H9 (cell line): Measurements from ENCODE around the gene MYOF. TPM values are rescaled to one million over a fixed set of nuclear protein-coding genes. Genes with fewer than 3 reads are reported as not detected.
A peak's percentile ranks its signal among the peaks of the same experiment; 100 is the strongest.

ENCODE experiments used
- DNase-seq: peaks from one replicate; pipeline ENCODE4 v3.0.0-alpha.2; 2017
- H2AFZ ChIP-seq: one replicate; pipeline ENCODE4 v1.6.1; 2013; ENCODE audit warnings: mild to moderate bottlenecking, low read length, control low read depth, moderate library complexity
- H2AK5ac ChIP-seq: 2 replicates; pipeline ENCODE4 v1.6.1; 2013; ENCODE audit warnings: low read length, control low read depth, mixed read lengths; ENCODE audit not compliant: insufficient read length
- H2BK120ac ChIP-seq: one replicate; pipeline ENCODE4 v1.6.1; 2013; ENCODE audit warnings: low read depth, mild to moderate bottlenecking, low read length, control low read depth, inconsistent platforms; ENCODE audit not compliant: poor library complexity, severe bottlenecking
- H2BK12ac ChIP-seq: 2 replicates; pipeline ENCODE4 v1.6.1; 2013; ENCODE audit warnings: low read length, control low read depth, mixed read lengths, low read depth; ENCODE audit not compliant: insufficient read length
- H2BK15ac ChIP-seq: 2 replicates; pipeline ENCODE4 v1.6.1; 2013; ENCODE audit warnings: low read depth, low read length, control low read depth
- H2BK20ac ChIP-seq: one replicate; pipeline ENCODE4 v1.6.1; 2013; ENCODE audit warnings: low read depth, mild to moderate bottlenecking, low read length, control low read depth, inconsistent platforms; ENCODE audit not compliant: poor library complexity, severe bottlenecking
- H2BK5ac ChIP-seq: 2 replicates; pipeline ENCODE4 v1.6.1; 2013; ENCODE audit warnings: low read length, control low read depth, mixed read lengths; ENCODE audit not compliant: insufficient read length
- H3K14ac ChIP-seq: 2 replicates; pipeline ENCODE4 v1.6.1; 2013; ENCODE audit warnings: low read length, control low read depth; ENCODE audit not compliant: insufficient read depth
- H3K18ac ChIP-seq: 2 replicates; pipeline ENCODE4 v1.6.1; 2013; ENCODE audit warnings: low read depth, mild to moderate bottlenecking, mixed read lengths, low read length, control low read depth; ENCODE audit not compliant: insufficient read length
- H3K23ac ChIP-seq: 2 replicates; pipeline ENCODE4 v1.6.1; 2013; ENCODE audit warnings: low read length, control low read depth, mixed read lengths, low read depth; ENCODE audit not compliant: insufficient read length
- H3K23me2 ChIP-seq: 2 replicates; pipeline ENCODE4 v1.6.1; 2013; ENCODE audit warnings: low read depth, mild to moderate bottlenecking, mixed read lengths, low read length, control low read depth; ENCODE audit not compliant: insufficient read length, poor library complexity, severe bottlenecking
- H3K27ac ChIP-seq: 2 replicates; pipeline ENCODE4 v1.5.1; 2013; ENCODE audit warnings: low read length, control low read depth, mixed read lengths, low read depth; ENCODE audit not compliant: insufficient read length
- H3K27me3 ChIP-seq: 2 replicates; pipeline ENCODE4 v1.6.1; 2013; ENCODE audit warnings: low read length, control low read depth, inconsistent platforms; ENCODE audit not compliant: insufficient read depth
- H3K4ac ChIP-seq: 2 replicates; pipeline ENCODE4 v1.6.1; 2013; ENCODE audit warnings: low read depth, mild to moderate bottlenecking, control low read depth, inconsistent platforms, low read length, moderate library complexity
- H3K4me1 ChIP-seq: 2 replicates; pipeline ENCODE4 v1.6.1; 2013; ENCODE audit warnings: low read length, control low read depth, inconsistent platforms; ENCODE audit not compliant: insufficient read depth
- H3K4me2 ChIP-seq: 2 replicates; pipeline ENCODE4 v1.6.1; 2013; ENCODE audit warnings: low read length, control low read depth, mixed read lengths; ENCODE audit not compliant: insufficient read length, insufficient read depth
- H3K56ac ChIP-seq: 2 replicates; pipeline ENCODE4 v1.6.1; 2013; ENCODE audit warnings: low read depth, mild to moderate bottlenecking, mixed read lengths, low read length, control low read depth; ENCODE audit not compliant: insufficient read length
- H3K79me1 ChIP-seq: 2 replicates; pipeline ENCODE4 v1.6.1; 2013; ENCODE audit warnings: low read depth, mild to moderate bottlenecking, moderate library complexity, low read length, control low read depth, inconsistent platforms; ENCODE audit not compliant: insufficient read depth, poor library complexity, severe bottlenecking
- H3K79me2 ChIP-seq: 2 replicates; pipeline ENCODE4 v1.6.1; 2013; ENCODE audit warnings: low read length, control low read depth, inconsistent platforms; ENCODE audit not compliant: insufficient read depth
- H3K9ac ChIP-seq: 2 replicates; pipeline ENCODE4 v1.6.1; 2013; ENCODE audit warnings: low read length, control low read depth, mixed read lengths; ENCODE audit not compliant: insufficient read length; ENCODE audit errors: extremely low read depth
- H3K9me3 ChIP-seq: one replicate; pipeline ENCODE4 v1.6.1; 2013; ENCODE audit warnings: low read depth, low read length, inconsistent platforms; ENCODE audit not compliant: control insufficient read depth
- H3T11ph ChIP-seq: one replicate; pipeline ENCODE4 v1.6.1; 2013; ENCODE audit warnings: mild to moderate bottlenecking, low read length, control low read depth, inconsistent platforms
- H4K20me1 ChIP-seq: one replicate; pipeline ENCODE4 v1.6.1; 2013; ENCODE audit not compliant: control insufficient read depth, insufficient read length, insufficient read depth
- H4K5ac ChIP-seq: 2 replicates; pipeline ENCODE4 v1.6.1; 2013; ENCODE audit warnings: low read depth, mild to moderate bottlenecking, mixed read lengths, low read length, control low read depth; ENCODE audit not compliant: insufficient read length
- H4K8ac ChIP-seq: replicated peaks from 2 replicates; pipeline ENCODE4 v1.6.1; 2013; ENCODE audit warnings: low read length, control low read depth, mixed read lengths, low read depth; ENCODE audit not compliant: insufficient read length
- H4K91ac ChIP-seq: 2 replicates; pipeline ENCODE4 v1.6.1; 2013; ENCODE audit warnings: low read depth, mild to moderate bottlenecking, moderate library complexity, mixed read lengths, low read length, control low read depth; ENCODE audit not compliant: insufficient read length
- H3K27ac Mint-ChIP-seq, 3 experiments: 2 replicates in 2 of 3; 3 replicates in 1 of 3; pipeline ENCODE4 v1.8.0; 2020 to 2021; ENCODE audit warnings: mixed read lengths in 3 of 3, mild to moderate bottlenecking in 1 of 3, moderate library complexity in 1 of 3
- H3K27me3 Mint-ChIP-seq: 2 replicates; pipeline ENCODE4 v1.8.0; 2021; ENCODE audit warnings: low read depth, mild to moderate bottlenecking, moderate library complexity, mixed read lengths
- H3K36me3 Mint-ChIP-seq, 3 experiments: 2 replicates in 2 of 3; 3 replicates in 1 of 3; pipeline ENCODE4 v1.8.0; 2020 to 2021; ENCODE audit warnings: low read depth in 3 of 3, mixed read lengths in 3 of 3; ENCODE audit not compliant: insufficient read depth in 1 of 3
- H3K4me1 Mint-ChIP-seq, 2 experiments: 2 replicates each; pipeline ENCODE4 v1.8.0; 2020; ENCODE audit warnings: mixed read lengths in 2 of 2
- H3K4me3 Mint-ChIP-seq, 2 experiments: 2 replicates in 1 of 2; 3 replicates in 1 of 2; pipeline ENCODE4 v1.8.0; 2020 to 2021; ENCODE audit warnings: mild to moderate bottlenecking in 2 of 2, mixed read lengths in 2 of 2, moderate library complexity in 1 of 2
- H3K9me3 Mint-ChIP-seq, 2 experiments: 2 replicates in 1 of 2; 3 replicates in 1 of 2; pipeline ENCODE4 v1.8.0; 2020; ENCODE audit warnings: mild to moderate bottlenecking in 2 of 2, mixed read lengths in 2 of 2, moderate library complexity in 1 of 2
- WGBS: extraction: QIAGEN DNeasy Blood & Tissue Kit; methylation state at CpG from one replicate; pipeline ENCODE4 v1.1.7; 2013; ENCODE audit warnings: missing lambda C conversion rate, low lambda C conversion rate, mixed read lengths; ENCODE audit not compliant: insufficient read length; ENCODE audit errors: extremely low coverage; 5-methylcytosine and 5-hydroxymethylcytosine counted together
- total RNA-seq: library from RNA; stranded (reverse); gene quantifications from 2 replicates; pipeline ENCODE4 v1.2.1, GENCODE V29; 2021
- TF ChIP-seq, protein P1 (sequence below): fragments of 200-600 bp; sonication (generic); conservative IDR thresholded peaks from 3 replicates; pipeline ENCODE4 v1.8.0; 2021; ENCODE audit warnings: antibody characterized with exemption, mild to moderate bottlenecking

Gene MYOF
- total RNA-seq, 1 experiment from 2014 or later: 2.8 TPM

DNA sequence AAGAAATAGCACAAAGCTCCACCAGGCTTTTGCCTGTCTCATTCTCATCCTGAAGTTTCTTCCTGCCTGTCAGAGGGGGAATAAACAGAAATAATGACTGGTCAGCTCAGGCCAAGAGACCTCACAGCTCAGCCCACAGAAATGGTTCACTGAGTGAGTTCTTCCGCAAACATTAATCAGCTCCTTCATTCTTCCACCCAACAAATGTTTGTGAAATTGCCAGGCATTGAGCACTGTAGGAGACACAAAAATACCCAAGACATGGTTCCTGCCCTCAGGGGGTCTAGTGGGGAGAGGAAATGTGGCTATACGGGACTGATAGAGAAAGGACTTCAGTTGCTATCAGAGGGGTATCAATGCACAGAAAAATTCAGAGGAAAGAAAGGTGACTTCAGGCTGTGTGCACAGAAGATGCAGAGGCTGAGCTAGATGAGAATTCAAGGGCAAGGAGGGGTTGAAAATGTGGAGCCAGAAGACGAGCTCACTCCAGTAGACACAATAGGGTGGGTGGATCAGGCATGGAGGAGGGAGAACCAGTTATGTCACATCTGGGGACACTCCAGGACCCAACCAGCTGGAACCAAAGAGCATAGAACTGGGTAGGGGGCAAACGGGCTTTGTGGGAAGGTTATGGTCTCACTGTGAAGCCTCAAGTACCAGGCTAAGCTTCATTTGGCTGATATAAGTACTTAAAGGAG, 20.9 kb downstream of the MYOF start:
- Mint-ChIP-seq H3K4me3 (no peak overlapping the region), H3K9me3 (no peaks in the 10 kb centered on the region; a peak in 1 of 5 replicates), H3K27ac (peak overlapping the region in 2 of 3 experiments; percentile 25 to 29; a peak in 1 of 7 replicates), H3K4me1 (peaks cover 18 to 22% of the 10 kb centered on the region in 2 experiments), H3K27me3 (no peaks in the 10 kb centered on the region), H3K36me3 (no peaks in the 10 kb centered on the region)
- no peaks in the 10 kb centered on the region for H3K23me2 ChIP-seq
- H3K79me1 ChIP-seq: no peaks in the 10 kb centered on the region
- WGBS: no CpG with 5 or more reads among the region's 4 CpGs
- no peak for DNase-seq
- H2AFZ ChIP-seq: no peak overlapping the region
- H4K91ac ChIP-seq: no peak overlapping the region
- no peak overlapping the region for H2BK15ac ChIP-seq
- no peak overlapping the region for H3T11ph ChIP-seq
- no peaks in the 10 kb centered on the region for H4K20me1 ChIP-seq
- H2BK120ac ChIP-seq: no peak overlapping the region
- no peak overlapping the region for H3K27ac ChIP-seq
- H3K4me2 ChIP-seq: no peak overlapping the region
- H3K4me1 ChIP-seq: peaks cover 2% of the 10 kb centered on the region
- H3K4ac ChIP-seq: no peak overlapping the region
- H3K14ac ChIP-seq: no peak overlapping the region; the same call in 1 of the 2 replicates
- TF ChIP-seq, protein P1, sequence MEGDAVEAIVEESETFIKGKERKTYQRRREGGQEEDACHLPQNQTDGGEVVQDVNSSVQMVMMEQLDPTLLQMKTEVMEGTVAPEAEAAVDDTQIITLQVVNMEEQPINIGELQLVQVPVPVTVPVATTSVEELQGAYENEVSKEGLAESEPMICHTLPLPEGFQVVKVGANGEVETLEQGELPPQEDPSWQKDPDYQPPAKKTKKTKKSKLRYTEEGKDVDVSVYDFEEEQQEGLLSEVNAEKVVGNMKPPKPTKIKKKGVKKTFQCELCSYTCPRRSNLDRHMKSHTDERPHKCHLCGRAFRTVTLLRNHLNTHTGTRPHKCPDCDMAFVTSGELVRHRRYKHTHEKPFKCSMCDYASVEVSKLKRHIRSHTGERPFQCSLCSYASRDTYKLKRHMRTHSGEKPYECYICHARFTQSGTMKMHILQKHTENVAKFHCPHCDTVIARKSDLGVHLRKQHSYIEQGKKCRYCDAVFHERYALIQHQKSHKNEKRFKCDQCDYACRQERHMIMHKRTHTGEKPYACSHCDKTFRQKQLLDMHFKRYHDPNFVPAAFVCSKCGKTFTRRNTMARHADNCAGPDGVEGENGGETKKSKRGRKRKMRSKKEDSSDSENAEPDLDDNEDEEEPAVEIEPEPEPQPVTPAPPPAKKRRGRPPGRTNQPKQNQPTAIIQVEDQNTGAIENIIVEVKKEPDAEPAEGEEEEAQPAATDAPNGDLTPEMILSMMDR: no peak
- no peak overlapping the region for H3K23ac ChIP-seq
- no peaks in the 10 kb centered on the region for H3K27me3 ChIP-seq
- no peak overlapping the region for H2BK12ac ChIP-seq
- no peak overlapping the region for H2BK5ac ChIP-seq
- no peak overlapping the region for H3K9ac ChIP-seq
- H2BK20ac ChIP-seq: no peak overlapping the region
- no peaks in the 10 kb centered on the region for H3K79me2 ChIP-seq
- H4K8ac ChIP-seq: no peak overlapping the region
- no peak overlapping the region for H4K5ac ChIP-seq
- no peaks in the 10 kb centered on the region for H3K9me3 ChIP-seq
- H3K56ac ChIP-seq: no peak overlapping the region
- H3K18ac ChIP-seq: no peak overlapping the region
- no peak overlapping the region for H2AK5ac ChIP-seq
